ENCODE results near the gene RNU2-1.
"Not testable (repeated sequence)": the region's sequence is repeated elsewhere in the genome, so short reads cannot be mapped to it uniquely, and the experiment has no call there.

Gene RNU2-1

GRCh38 chr17:43216369-43216761, 17.4 kb downstream of the RNU2-1 start:
- DNase-seq (ENCODE audit: low read depth in 2 of 2) = no peak

DNA sequence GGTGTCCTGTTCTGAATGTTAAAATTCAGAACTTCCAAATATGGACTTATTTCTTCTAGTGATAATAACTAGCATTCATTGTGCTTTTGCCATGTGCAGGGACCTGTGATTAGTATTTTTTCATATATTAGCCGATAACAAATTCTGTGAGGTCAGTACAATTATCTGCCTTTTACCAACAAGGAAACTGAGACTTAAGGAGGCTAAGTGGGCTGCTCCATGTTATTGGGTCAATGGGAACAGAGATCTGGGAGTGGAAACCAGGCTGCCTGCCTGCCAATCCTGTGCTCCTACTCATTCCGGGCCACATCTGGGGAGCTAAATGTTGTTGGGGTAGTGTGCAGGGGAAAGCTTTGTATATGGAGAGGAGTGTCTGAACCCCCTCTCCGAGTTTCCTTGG, 18.4 kb downstream of the RNU2-1 start:
- DNase-seq (ENCODE audit: low read depth in 2 of 2) = no peak

- DNase-seq (ENCODE audit: low read depth in 2 of 2) = no peak
These were observed 20.2 kb downstream of the RNU2-1 start for GRCh38 chr17:43213545-43213944.

DNA sequence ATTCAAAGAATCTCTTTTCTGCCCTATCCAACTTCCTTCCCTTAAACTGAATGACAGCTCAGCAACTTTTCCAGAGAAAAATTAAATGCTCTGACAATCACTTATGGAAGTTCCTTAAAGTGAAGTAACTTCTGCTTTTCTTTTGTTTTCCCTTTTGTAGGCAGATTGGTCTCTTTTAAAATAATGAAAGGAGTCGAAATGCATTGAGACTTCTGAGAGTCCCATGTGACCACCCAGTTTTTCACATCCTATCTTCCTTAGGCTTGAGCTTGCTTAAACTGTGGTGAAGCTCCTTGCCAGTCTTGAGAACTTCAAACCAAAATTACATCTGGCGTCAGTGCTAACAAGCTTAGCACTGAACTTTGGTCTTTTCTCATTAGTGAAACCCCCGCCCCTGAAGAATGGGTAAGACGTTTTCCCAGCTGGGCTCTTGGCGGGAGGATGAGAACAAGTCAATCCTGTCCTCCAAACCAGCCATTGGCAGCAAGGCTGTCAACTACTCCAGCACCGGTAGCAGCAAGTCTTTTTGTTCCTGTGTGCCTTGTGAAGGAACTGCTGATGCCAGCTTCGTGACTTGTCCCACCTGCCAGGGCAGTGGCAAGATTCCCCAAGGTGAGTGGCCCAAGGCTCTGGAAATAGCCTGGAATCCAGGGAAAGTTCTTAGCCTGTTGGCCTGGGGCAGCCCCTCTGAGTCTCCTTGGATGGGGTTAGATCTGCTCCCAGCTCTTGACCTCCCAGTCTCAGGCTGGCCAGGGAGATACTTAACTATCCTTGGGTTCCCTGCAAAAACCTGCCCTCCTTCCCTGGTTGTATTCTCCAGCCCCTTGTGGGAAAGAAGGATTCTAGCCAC, 20.9 kb downstream of the RNU2-1 start:
- DNase-seq (ENCODE audit: low read depth in 2 of 2) = no peak

GRCh38 chr17:43211480-43212402, 22.0 kb downstream of the RNU2-1 start, which contains the start of gene TMEM106A:
Gene TMEM106A (plus strand): TSS chr17:43211875. CDS start chr17:43213042, 1,167 bp downstream.
- peak; percentile 66 to 67 for DNase-seq (ENCODE audit: low read depth in 2 of 2)

DNA sequence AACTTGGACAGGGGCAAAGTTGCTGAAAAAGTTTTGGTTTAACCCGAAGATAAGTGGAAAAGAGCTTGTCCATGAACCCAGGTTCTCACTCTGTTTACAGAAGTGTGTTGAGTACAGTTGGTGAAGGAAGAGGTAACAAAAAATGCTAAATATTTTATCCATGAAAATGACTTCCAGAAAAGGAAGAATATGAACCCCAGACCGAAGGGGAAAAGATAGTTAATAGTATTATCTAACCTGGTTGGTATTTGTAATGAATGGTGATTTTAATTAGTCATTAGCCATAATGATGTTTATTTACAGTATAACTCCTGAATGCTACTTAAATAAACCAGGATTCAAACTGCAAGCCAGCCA, 22.7 kb downstream of the RNU2-1 start:
- DNase-seq (ENCODE audit: low read depth in 2 of 2) = no peak

DNA sequence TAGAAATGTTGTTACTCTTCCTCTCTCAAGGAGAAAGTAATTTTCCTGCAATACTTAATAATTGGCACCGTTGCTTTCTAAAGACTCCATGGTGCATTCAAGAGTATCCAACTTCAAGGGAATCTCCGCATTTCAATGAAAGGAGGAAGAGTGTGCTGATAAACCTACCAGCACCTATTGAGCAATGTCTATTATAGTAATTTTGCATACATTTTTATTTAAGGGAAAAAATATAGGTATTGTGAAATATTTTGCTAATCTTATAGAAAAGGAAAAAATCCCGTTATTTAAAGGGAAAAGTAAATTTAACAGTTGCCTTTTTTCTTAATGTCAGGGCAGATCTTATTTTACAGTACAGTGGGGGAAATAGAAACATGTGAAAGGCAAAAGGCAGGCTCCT, 23.2 kb downstream of the RNU2-1 start:
- DNase-seq (ENCODE audit: low read depth in 2 of 2) = no peak

GRCh38 chr17:43203013-43203412, 30.8 kb downstream of the RNU2-1 start:
- not testable (repeated sequence) for DNase-seq (ENCODE audit: low read depth in 2 of 2)

- DNase-seq (ENCODE audit: low read depth in 2 of 2) = no peak
These were observed 33.6 kb downstream of the RNU2-1 start for GRCh38 chr17:43200127-43200526.

DNA sequence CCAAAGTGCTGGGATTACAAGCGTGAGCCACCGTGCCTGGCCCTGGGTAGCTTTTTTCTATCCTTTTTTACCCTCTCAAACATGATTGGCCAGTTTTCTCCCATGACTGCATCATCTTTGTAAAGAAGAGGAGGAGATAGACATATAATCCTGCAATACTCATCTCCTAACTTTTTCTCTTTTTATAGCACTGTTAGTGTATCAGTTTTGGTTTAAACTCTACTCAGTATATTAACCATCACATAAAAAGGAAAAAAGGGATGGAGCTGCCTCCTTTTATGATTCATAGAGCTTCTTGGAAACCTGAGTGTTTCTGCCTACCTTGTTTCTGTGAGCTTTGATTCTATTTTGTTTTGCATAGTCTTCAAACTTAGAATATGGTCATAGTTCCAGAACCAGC, 34.1 kb downstream of the RNU2-1 start:
- DNase-seq (ENCODE audit: low read depth in 2 of 2) = no peak

DNA sequence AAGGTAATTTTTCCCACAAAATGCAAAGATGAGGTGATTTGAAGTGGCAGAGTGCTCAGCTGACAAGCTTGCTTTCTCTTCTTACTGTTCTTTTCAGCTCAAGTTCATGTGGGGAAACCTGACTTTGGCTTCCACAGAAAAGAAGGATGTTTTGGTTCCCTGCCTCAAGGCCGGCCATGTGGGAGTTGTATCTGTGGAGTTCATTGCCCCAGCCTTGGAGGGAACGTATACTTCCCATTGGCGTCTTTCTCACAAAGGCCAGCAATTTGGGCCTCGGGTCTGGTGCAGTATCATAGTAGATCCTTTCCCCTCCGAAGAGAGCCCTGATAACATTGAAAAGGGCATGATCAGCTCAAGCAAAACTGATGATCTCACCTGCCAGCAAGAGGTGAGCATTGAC, 40.5 kb downstream of the RNU2-1 start:
- DNase-seq (ENCODE audit: low read depth in 2 of 2) = no peak

- DNase-seq (ENCODE audit: low read depth in 2 of 2) = not testable (repeated sequence)
These were observed 47.1 kb downstream of the RNU2-1 start for GRCh38 chr17:43186656-43187055.

GRCh38 chr17:43183921-43184320, 49.9 kb downstream of the RNU2-1 start:
- no peak for DNase-seq (ENCODE audit: low read depth in 2 of 2)

Data from fibroblast of skin of left biceps (primary cell).